ENCODE data around the gene SPAG7.
"Not testable (repeated sequence)": the region's sequence is repeated elsewhere in the genome, so short reads cannot be mapped to it uniquely, and the experiment has no call there.

SPAG7 gene

GRCh38 chr17:4935650-4936049, 32.0 kb downstream of the SPAG7 start:
- DNase-seq, result no peak

GRCh38 chr17:4934173-4934979, 33.2 kb downstream of the SPAG7 start:
- DNase-seq, result no peak

DNA sequence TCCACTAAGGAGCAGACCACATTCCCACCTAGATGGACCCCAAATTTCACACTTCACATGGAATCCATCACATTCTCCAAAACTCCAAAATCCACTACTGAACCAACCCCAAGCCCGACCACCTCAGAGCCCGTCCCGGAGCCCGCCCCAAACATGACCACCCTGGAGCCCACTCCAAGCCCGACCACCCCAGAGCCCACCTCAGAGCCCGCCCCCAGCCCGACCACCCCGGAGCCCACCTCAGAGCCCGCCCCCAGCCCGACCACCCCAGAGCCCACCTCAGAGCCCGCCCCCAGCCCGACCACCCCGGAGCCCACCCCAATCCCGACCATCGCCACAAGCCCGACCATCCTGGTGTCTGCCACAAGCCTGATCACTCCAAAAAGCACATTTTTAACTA, 34.0 kb downstream of the SPAG7 start:
- DNase-seq, result no peak

GRCh38 chr17:4932756-4933155, 34.9 kb downstream of the SPAG7 start:
- DNase-seq, result no peak

- DNase-seq, result no peak
Observed at GRCh38 chr17:4931963-4932362, 35.7 kb downstream of the SPAG7 start, which contains the start of gene GP1BA. GP1BA (plus strand) TSS chr17:4932277; CDS start chr17:4932605, 328 bp downstream.

- no peak for DNase-seq
Observed at GRCh38 chr17:4928881-4929280, 38.7 kb downstream of the SPAG7 start.

- not testable (repeated sequence) for DNase-seq
Observed at GRCh38 chr17:4926577-4927335, 40.9 kb downstream of the SPAG7 start.

DNA sequence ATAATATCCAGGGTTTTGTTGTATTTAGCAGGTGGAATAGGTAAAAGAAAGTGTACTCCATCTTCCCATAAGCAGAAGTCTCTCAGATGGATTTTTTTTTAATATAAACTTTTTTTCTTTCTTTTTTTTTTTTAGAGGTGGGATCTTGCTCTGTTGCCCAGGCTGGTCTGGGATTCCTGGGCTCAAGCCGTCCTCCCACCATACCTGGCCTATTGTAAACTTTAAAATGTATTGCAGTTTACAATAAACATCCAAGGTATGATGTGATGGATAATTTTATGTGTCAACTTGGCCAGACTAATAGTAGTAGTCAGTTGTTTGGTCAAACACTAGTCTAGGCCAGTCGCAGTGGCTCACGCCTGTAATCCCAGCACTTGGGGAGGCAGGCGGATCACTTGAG, 46.3 kb downstream of the SPAG7 start:
- DNase-seq, result no peak

- DNase-seq, result peak; percentile 38
Observed at GRCh38 chr17:4920351-4921048, 47.1 kb downstream of the SPAG7 start.

- no peak for DNase-seq
Observed at GRCh38 chr17:4919511-4920047, 48.0 kb downstream of the SPAG7 start.

- DNase-seq, result not testable (repeated sequence)
Observed at GRCh38 chr17:4914551-4914950, 53.1 kb downstream of the SPAG7 start.

DNA sequence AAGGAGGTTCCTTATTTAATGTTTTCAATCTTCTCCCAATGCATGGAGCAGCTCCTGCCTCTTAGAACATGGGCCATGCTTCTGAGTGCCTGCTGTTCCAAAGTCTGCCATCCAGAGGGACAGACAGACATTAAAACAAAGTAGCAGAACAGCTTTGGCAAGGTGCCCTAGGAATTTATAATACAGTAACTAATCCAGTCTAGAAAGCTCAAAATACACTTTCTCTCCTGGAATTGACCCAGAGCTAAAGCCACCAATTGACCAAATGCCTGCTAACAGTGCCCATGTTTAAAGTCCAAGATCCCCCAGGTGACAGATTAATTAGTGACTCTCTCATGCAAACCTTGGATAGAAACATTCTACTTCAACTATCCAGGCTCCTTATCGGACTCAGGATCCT, 53.6 kb downstream of the SPAG7 start:
- DNase-seq, result no peak
